Neural progenitor cell (in vitro differentiated cells): Measurements from ENCODE around the gene LGI1.

ENCODE experiments used
- EZH2 ChIP-seq: fragments of 200-600 bp; sonication (generic); IDR thresholded peaks from 2 replicates; pipeline ENCODE4 v1.6.1; 2017; ENCODE audit warnings: antibody characterized with exemption, mild to moderate bottlenecking, moderate library complexity
- TF ChIP-seq, protein P1 (sequence below): fragments of 200-600 bp; sonication (generic); IDR thresholded peaks from 2 replicates; pipeline ENCODE4 v1.5.1; 2017; ENCODE audit warnings: antibody characterized with exemption, mild to moderate bottlenecking

DNA sequence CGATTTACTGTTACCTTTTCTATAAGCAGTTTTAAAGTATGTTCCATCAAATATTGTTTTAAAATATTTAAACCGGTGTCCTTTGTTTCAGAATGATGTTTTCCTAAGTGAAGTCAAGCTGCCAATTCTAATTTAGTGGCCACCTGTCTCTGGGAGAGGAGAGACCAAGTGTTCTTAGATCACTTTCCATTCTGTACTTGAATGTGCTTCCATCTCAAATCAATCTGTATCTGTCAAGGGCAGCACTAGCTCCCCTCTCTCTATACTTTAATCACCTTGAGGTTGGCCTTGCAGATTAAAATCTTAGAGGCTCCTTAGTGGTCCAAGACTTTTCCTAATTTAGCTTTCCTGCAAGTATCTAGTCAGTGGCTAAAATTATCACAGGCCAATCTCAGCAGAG, 49.6 kb downstream of the LGI1 start:
- TF ChIP-seq, protein P1, sequence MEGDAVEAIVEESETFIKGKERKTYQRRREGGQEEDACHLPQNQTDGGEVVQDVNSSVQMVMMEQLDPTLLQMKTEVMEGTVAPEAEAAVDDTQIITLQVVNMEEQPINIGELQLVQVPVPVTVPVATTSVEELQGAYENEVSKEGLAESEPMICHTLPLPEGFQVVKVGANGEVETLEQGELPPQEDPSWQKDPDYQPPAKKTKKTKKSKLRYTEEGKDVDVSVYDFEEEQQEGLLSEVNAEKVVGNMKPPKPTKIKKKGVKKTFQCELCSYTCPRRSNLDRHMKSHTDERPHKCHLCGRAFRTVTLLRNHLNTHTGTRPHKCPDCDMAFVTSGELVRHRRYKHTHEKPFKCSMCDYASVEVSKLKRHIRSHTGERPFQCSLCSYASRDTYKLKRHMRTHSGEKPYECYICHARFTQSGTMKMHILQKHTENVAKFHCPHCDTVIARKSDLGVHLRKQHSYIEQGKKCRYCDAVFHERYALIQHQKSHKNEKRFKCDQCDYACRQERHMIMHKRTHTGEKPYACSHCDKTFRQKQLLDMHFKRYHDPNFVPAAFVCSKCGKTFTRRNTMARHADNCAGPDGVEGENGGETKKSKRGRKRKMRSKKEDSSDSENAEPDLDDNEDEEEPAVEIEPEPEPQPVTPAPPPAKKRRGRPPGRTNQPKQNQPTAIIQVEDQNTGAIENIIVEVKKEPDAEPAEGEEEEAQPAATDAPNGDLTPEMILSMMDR: no peak
- no peak for TF ChIP-seq EZH2
